ENCODE data around the gene CDKAL1.

- TF ChIP-seq, protein P1, sequence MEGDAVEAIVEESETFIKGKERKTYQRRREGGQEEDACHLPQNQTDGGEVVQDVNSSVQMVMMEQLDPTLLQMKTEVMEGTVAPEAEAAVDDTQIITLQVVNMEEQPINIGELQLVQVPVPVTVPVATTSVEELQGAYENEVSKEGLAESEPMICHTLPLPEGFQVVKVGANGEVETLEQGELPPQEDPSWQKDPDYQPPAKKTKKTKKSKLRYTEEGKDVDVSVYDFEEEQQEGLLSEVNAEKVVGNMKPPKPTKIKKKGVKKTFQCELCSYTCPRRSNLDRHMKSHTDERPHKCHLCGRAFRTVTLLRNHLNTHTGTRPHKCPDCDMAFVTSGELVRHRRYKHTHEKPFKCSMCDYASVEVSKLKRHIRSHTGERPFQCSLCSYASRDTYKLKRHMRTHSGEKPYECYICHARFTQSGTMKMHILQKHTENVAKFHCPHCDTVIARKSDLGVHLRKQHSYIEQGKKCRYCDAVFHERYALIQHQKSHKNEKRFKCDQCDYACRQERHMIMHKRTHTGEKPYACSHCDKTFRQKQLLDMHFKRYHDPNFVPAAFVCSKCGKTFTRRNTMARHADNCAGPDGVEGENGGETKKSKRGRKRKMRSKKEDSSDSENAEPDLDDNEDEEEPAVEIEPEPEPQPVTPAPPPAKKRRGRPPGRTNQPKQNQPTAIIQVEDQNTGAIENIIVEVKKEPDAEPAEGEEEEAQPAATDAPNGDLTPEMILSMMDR (IDR thresholded peaks at IDR 0.05): no peak
- TF ChIP-seq POLR2A (IDR thresholded peaks at IDR 0.05) (no peak), EP300 (IDR thresholded peaks at IDR 0.05) (no peak)
These were observed 384.6 kb downstream of the CDKAL1 start for GRCh38 chr6:20918868-20919267.

Measured in tibial nerve (tissue), 4 donors.